Measurements from ENCODE around the gene BLM.
"Not testable (repeated sequence)": the region's sequence is repeated elsewhere in the genome, so short reads cannot be mapped to it uniquely, and the experiment has no call there.

The BLM gene

GRCh38 chr15:90740545-90740944, 23.4 kb downstream of the BLM start:
- DNase-seq (ENCODE audit: low read depth): not testable (repeated sequence)

- DNase-seq (ENCODE audit: low read depth): no peak
Measured at GRCh38 chr15:90742087-90742486, 24.9 kb downstream of the BLM start.

GRCh38 chr15:90743407-90743806, 26.3 kb downstream of the BLM start:
- DNase-seq (ENCODE audit: low read depth): no peak

DNA sequence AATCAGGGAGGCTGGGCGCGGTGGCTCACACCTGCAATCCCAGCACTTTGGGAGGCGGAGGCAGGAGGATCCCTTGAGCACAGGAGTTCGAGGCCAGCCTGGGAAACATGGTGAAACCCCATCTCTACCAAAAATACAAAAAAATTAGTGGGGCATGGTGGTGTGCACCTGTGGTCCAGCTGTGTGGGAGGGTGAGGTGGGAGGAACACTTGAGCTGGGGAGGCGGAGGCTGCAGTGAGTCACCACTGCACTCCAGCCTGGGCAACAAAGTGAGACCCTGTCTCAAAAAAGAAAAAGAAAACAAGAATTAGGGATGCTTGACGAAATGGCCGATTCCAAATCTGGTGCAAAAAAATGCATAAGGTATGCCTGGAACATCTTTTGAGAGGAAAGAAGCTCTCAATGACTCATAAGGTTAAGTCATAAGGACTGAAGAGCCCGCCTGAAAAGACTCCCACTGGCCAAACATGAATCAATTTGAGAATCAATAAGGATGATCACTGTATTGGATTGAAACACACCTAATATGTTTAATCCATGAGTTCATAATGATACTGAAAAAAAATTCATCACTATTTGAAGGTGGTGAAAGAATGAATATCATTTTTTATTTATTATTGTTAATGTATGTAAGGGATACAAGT, 27.7 kb downstream of the BLM start:
- no peak for DNase-seq (ENCODE audit: low read depth)

GRCh38 chr15:90749754-90750153, 32.6 kb downstream of the BLM start:
- DNase-seq (ENCODE audit: low read depth): no peak

DNA sequence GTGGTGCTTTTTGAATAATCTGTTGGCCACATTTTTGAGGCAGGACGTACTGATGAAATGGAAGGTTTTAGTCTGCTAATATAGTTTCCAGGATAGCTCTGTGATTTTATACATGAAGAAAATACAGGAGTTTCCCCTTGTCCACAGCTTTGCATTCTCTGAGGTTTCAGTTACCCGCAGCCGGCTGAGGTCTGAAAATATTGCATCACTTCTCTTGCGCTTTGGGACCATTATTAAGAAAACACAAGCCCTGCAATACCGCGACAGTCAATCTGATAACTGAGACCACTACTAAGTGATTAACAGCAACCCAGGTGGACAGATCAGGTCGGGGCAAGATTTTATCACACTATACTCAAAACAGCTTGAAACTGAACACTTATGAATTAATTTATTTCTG, 33.0 kb downstream of the BLM start:
- no peak for DNase-seq (ENCODE audit: low read depth)

- DNase-seq (ENCODE audit: low read depth): no peak
Measured at GRCh38 chr15:90751300-90751825, 34.2 kb downstream of the BLM start.

DNA sequence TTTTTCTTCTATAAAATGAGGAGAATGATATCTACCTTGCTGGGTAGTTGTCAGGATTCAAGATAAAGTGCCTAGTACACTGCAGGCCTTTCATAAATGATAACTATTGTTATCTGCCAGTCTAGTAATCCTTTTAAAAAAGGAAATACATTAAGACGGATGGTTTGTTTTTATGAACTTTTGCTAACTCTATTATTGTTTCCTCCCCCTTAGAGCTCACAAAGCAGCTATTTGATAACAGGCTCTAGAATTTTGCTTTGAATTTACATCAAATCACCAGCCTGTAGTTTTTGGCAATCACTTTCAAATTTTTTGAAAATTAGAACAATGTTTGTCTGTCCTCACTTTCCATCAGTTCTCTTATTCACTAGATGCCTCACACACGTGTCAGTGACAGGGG, 39.8 kb downstream of the BLM start:
- no peak for DNase-seq (ENCODE audit: low read depth)

DNA sequence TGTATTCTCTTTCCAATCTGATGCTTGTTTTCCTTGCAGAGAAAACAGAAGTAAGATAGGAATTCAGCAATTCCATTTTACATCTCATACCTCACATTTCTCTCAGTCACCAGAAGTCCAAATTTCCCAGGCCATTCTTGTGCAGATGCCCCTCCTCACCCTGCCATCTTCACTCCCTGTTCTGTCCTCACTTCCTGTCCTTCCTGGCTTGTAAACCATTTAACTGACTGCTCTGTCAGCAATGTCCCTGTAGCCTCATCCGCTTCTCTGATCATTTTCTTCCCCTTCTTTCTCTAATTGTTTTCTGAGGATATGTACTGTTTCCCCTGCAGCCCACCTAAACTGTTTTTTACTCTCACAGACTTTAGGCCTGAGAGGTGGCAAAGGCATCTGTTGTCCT, 40.3 kb downstream of the BLM start:
- no peak for DNase-seq (ENCODE audit: low read depth)

- DNase-seq (ENCODE audit: low read depth): no peak
Measured at GRCh38 chr15:90760661-90761232, 43.6 kb downstream of the BLM start.

DNA sequence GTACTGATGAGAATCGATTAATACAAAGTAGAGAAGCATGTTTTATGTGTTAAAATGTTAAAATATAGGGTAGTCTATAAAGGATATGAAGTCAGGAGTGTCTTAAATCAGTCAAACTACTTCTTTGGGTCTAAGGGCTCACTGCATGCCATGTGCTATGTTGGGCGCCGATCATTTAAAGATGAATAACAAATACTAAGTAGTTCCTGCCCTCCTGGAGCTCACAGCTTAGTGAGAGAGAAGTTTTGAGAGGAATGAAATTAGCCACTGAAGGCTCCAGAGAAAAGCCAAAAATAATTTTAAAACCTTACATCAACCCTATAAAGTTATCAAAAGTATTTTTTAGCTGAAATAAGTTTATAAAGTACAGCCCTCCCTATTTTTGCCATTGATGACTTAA, 44.5 kb downstream of the BLM start:
- no peak for DNase-seq (ENCODE audit: low read depth)

GRCh38 chr15:90762109-90762508, 45.0 kb downstream of the BLM start:
- DNase-seq (ENCODE audit: low read depth): no peak

GRCh38 chr15:90763366-90764099, 46.4 kb downstream of the BLM start:
- DNase-seq (ENCODE audit: low read depth): no peak

DNA sequence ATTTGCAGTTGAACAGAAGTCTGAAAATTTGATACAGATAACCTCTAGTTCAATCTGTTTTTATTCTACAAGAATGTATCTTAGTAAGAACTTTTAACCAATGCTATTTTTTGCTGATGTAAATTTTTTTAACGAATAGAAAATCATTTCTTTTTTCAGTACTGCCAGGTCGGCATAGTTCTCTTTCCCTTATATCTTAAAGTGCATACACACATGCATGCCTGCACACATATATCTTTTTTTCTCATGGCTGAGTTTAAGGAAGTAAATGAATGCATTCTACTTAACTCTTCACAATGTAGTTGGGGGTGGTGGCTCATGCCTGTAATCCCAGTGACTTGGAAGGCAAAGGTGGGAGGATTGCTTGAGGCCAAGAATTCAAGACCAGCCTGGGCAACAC, 48.4 kb downstream of the BLM start:
- DNase-seq (ENCODE audit: low read depth): no peak

- no peak for DNase-seq (ENCODE audit: low read depth)
Measured at GRCh38 chr15:90765966-90766365, 48.8 kb downstream of the BLM start.

DNA sequence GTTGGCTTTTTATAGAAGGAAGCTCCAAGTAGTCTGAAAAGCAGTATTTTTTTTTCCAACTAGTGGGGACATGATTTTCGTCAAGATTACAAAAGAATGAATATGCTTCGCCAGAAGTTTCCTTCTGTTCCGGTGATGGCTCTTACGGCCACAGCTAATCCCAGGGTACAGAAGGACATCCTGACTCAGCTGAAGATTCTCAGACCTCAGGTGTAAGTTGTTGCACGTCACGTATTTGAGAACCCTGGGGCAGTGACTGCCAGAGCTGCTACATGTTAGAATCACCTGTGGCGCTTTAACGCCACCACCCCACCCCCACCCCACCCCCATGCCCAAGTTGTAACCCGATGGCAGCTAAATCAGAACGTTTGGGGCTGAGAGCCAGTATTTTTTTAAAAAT, 52.2 kb downstream of the BLM start:
- DNase-seq (ENCODE audit: low read depth): no peak

- DNase-seq (ENCODE audit: low read depth): no peak
Measured at GRCh38 chr15:90773485-90773884, 56.3 kb downstream of the BLM start.

DNA sequence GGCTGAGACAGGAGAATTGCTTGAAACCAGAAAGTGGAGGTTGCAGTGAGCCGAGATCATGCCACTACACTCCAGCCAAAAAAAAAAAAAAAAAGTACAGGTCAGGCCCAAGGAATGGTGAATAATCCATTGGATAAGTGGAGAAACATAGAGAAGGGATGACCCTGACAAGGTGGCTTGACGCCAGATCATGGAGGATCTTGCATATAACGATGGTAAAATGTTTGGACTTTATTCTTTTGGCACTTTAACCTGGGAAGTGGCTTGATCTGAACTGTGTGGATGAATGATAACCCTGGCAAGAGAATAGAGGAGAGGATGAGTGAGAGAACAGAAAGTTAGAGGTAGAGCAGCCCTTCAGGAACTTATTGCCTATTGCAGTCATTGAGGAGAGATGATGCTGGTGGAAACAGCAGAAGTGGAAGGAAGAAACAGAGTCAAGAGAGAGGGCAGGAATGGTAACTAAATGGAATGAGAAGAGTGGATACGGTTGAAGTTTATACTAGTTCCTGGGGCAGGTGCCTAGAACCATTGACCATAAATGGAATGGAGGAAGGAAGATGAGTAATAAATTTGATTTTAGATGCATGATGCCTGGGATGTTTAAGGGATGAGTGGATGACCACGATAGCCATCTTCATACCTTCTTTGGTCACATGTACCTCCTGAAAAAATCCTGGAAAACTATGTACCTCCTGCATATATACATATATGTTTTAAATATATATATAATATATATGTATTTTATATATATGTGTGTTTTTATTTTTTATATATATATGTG, 57.8 kb downstream of the BLM start:
- DNase-seq (ENCODE audit: low read depth): peak; percentile 58

DNA sequence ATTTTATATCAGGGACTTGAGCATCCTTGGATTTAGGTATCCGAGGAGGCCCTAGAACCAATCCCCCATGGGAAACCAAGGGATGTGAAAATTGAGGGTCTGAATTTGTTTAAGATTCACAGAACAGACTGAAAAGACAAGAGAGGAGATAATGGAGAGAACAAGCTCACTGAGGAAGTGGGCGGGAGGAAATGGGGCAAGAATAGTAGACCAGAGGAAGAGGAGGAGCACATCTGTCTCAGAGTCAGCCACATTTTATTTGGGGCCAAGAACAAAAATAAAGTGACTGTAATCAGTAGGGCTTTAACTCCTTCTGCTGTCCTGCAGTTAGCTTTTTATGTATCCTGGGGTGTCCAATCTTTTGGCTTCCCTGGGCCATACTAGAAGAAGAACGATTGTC, 63.8 kb downstream of the BLM start:
- no peak for DNase-seq (ENCODE audit: low read depth)

- no peak for DNase-seq (ENCODE audit: low read depth)
Measured at GRCh38 chr15:90782442-90782841, 65.3 kb downstream of the BLM start.

DNA sequence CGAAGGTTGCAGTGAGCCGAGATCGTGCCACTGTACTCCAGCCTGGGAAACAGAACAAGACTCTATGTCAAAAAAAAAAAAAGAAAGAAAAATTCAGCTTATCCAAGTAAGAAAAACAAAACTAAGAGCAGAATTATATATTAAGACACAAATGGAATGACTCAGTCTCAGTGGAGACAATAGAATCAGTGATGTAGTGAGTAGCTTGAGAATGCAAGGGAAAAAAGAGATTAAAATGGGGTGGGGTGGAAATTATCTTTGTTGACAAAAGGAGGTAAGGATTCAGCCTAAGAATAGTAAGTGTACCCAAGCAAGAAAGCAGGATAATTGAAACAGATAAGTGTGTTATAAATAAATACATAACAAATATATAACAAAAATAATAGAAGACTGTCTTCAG, 70.7 kb downstream of the BLM start:
- DNase-seq (ENCODE audit: low read depth): no peak

DNA sequence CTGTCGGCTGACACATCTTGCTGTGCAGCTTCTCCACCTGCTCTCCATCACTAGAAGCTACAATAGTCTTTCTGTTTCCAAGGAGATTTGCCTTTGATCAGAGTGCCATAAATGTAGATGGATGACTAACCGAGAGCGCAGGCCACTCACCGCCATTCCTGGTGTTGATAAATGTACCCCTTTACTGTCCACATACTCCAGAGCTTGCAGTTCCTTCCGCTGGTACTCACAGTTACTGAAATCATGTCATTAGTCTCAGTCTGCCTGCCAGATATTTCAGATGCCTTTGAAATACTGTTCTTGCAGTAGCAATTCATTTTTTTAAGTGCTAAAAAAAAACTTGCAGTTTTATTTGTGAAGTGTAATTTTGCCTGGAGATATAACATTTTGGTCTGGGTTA, 72.3 kb downstream of the BLM start:
- DNase-seq (ENCODE audit: low read depth): no peak

- DNase-seq (ENCODE audit: low read depth): no peak
Measured at GRCh38 chr15:90790057-90790456, 72.9 kb downstream of the BLM start.

Measured in HS-5 (cell line).